Spinal cord (tissue), 10 donors: ENCODE results near the gene PRSS56. TPM values are rescaled to one million over a fixed set of nuclear protein-coding genes. Genes with fewer than 3 reads are reported as not detected.

ENCODE experiments used
- DNase-seq, 6 donors: peaks; one replicate each; pipeline versions ENCODE4 v3.0.0 to v3.0.0-alpha.2; 2013 to 2015; ENCODE audit warnings: low spot score in 6 of 6, low read depth in 4 of 6
- H3K27ac ChIP-seq: one replicate; pipeline ENCODE4 v1.5.1; 2013; ENCODE audit warnings: low read depth, low read length, control low read depth
- H3K27me3 ChIP-seq: one replicate; pipeline ENCODE4 v1.6.1; 2013; ENCODE audit warnings: low read length; ENCODE audit not compliant: control insufficient read depth, insufficient read depth
- H3K36me3 ChIP-seq: one replicate; pipeline ENCODE4 v1.6.1; 2013; ENCODE audit warnings: low read length; ENCODE audit not compliant: control insufficient read depth, insufficient read depth
- H3K4me1 ChIP-seq: one replicate; pipeline ENCODE4 v1.6.1; 2013; ENCODE audit warnings: low read length; ENCODE audit not compliant: control insufficient read depth, insufficient read depth
- H3K4me3 ChIP-seq: one replicate; pipeline ENCODE4 v1.5.1; 2013; ENCODE audit warnings: low read depth, low read length, control low read depth
- H3K9me3 ChIP-seq: one replicate; pipeline ENCODE4 v1.6.1; 2013; ENCODE audit warnings: low read length; ENCODE audit not compliant: control insufficient read depth, insufficient read depth
- WGBS: methylation state at CpG from one replicate; pipeline ENCODE4 v1.1.5; 2013; ENCODE audit warnings: missing lambda C conversion rate; ENCODE audit not compliant: insufficient coverage; 5-methylcytosine and 5-hydroxymethylcytosine counted together
- polyA plus RNA-seq, 2 donors: library from polyadenylated mRNA; unstranded; fragments of 120-200 nt; gene quantifications; one replicate each; pipeline ENCODE4 v1.2.1, GENCODE V29; 2013; ENCODE audit not compliant: insufficient read length in 2 of 2
- total RNA-seq, 2 donors: library from RNA; depleted of rRNA in 1 of 2; stranded (reverse); fragments of 120-200 nt in 1 of 2; fragments of >200 nt in 1 of 2; gene quantifications; one replicate each; pipeline versions ENCODE4 v1.2.3 to v1.2.4, GENCODE V29; 2013 to 2014
- donor health status: healthy.

PRSS56 gene
- total and polyA plus RNA-seq, 4 donors = 0.89 to 5.8 (median 3.1) TPM

DNA sequence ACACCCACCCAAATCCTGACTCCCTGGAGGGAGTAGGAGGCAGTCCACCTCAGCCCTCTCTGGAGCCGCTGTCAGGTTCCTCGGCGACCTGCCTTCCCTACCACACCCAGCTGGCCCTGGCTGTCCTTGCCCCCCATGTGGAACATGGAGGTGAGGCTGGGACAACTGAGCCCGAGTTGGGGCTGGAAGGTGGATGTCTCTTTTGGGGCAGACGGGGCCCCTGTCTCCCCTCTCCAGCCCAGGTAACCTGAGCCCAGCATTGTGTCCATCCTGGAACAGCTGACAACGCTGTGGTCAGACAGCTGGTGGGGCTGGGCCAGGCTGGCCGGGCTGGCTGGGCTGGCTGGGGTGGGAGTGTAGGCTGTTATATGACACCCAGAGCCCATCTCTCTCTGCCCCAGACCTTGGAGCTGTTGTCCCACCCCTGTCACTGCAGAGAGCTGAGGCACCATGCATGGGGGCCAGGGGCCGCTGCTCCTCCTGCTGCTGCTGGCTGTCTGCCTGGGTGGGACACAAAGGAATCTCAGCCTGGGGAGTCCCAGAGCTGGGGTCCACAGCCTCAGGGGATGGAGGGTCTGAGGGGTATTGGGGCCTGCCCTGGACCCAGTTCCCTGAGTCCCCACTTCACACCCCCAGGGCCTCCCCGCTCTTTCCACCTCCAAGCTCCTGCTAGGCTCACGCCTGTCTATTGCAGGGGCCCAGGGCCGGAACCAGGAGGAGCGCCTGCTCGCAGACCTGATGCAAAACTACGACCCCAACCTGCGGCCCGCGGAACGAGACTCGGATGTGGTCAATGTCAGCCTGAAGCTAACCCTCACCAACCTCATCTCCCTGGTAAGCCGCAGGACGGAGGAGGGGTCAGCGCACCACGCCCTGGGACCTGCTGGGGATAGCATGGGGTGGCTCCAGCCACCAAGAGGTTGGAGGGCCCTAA, 19.4 kb downstream of the PRSS56 start, which contains the start of gene CHRNG:
Gene CHRNG (plus strand): TSS at position 395 of the 934 bp plus-strand sequence. CDS start 56 bp downstream, at position 451.
- H3K4me3 ChIP-seq = no peak within 1 kb of the TSS
- no peak within 1 kb of the TSS for H3K27ac ChIP-seq
- peaks cover 10% of the 10 kb centered on the region for H3K4me1 ChIP-seq
- H3K9me3 ChIP-seq = peaks cover 3% of the 10 kb centered on the region
- H3K27me3 ChIP-seq = no peaks in the 10 kb centered on the region
- 61% methylated on average over 10 of the region's 23 CpGs for WGBS
- DNase-seq = no peak
- H3K36me3 ChIP-seq = peaks cover 12% of the 10 kb centered on the region

DNA sequence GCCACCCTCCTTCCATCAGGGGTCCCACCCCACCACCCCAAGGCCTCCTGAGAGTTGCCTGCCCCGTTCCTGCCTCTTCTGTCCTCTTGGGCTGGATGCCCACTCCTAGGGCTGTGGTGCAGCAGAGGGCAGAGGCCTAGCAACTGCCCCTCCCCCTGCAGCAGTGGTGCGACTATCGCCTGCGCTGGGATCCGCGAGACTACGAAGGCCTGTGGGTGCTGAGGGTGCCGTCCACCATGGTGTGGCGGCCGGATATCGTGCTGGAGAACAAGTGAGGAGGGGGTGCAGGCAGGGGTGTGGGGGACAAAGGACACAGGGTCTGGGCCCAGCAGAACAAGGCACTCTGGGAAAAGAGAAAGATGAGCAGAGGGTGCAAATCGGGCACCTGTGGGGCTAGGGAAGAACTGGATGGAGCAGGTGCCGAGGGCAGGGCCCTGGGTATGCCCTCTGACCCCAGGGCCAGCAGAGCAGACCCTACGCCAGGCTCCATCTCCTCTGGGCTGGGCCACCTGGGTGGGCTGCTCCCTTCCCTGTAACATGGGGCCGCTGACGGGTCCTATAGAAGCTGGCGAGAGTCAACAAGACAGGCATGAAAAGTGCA, 20.4 kb downstream of the PRSS56 start:
- H3K27me3 ChIP-seq = no peaks in the 10 kb centered on the region
- no peak overlapping the region for H3K27ac ChIP-seq
- no peak for DNase-seq
- peaks cover 3% of the 10 kb centered on the region for H3K9me3 ChIP-seq
- H3K4me3 ChIP-seq = no peak overlapping the region
- WGBS = 89% methylated on average over 14 of the region's 17 CpGs
- peaks cover 17% of the 10 kb centered on the region for H3K36me3 ChIP-seq
- H3K4me1 ChIP-seq = peaks cover 10% of the 10 kb centered on the region

DNA sequence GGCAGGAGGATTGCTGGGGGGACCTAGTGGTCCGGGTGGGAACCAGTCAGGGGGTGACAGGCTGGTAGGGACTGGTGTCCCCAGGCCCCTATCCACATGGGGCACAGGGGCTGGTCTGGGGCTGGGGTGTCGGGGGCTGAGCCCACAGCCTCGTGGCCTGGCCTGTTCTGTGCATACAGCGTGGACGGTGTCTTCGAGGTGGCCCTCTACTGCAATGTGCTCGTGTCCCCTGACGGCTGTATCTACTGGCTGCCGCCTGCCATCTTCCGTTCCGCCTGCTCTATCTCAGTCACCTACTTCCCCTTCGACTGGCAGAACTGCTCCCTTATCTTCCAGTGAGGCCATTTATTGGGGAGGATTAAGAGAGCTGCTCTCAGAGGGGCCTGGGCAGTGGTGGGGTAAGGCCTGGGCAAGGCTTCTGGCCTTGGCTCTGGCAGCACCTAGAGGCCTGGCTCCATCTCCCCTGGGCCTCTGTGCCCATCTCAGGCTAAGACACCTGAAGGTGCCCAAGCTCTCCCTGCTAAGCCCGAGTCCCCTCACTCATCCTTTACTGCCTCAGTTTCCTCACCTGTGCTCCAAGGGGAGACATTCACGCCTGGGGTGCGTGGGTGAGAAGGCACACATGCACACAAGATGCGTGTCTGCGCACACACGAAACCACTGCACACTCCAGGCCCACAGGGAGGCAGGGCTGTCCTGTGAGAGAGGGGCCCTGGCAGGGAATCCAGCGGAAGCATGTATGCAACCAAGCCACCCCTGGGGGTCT, 21.2 kb downstream of the PRSS56 start:
- Histone ChIP-seq H3K27ac (no peak overlapping the region), H3K36me3 (peaks cover 23% of the 10 kb centered on the region), H3K27me3 (no peaks in the 10 kb centered on the region), H3K4me1 (peaks cover 10% of the 10 kb centered on the region), H3K4me3 (no peak overlapping the region), H3K9me3 (peaks cover under 1% of the 10 kb centered on the region)
- DNase-seq = no peak
- 86% methylated on average over 16 of the region's 19 CpGs for WGBS

DNA sequence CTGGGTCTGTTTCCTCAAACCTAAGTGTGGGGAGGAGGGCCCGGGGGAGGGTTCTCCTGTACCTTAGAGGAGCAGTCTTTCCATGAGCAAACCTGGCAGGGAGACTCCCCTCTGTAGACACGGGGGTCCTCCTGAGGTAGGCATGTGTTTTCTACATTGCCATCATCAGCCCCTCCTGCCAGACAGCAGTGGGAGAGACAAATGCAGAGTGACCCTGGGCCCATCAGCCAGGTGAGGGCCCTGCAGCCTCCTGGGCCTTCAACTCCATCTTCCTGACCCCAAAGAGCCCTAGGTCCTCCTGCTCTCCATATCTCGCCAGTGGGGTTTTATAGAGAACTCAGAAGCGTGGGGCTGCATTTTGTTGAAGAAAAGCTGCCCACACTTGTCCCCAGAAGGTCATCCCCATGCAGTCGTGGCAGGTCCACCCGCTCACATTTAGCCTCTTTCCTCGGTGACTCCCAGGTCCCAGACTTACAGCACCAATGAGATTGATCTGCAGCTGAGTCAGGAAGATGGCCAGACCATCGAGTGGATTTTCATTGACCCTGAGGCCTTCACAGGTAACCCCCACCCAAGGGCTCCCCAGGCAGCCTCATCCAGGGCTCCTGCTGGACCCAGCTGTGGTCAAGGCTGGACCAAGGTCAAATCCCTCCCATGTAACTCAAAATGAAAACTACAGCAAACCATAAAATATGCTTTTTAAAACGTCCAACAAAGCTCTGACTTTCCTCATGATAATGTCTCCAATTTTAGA, 21.9 kb downstream of the PRSS56 start:
- H3K36me3 ChIP-seq = peaks cover 28% of the 10 kb centered on the region
- no peaks in the 10 kb centered on the region for H3K27me3 ChIP-seq

DNA sequence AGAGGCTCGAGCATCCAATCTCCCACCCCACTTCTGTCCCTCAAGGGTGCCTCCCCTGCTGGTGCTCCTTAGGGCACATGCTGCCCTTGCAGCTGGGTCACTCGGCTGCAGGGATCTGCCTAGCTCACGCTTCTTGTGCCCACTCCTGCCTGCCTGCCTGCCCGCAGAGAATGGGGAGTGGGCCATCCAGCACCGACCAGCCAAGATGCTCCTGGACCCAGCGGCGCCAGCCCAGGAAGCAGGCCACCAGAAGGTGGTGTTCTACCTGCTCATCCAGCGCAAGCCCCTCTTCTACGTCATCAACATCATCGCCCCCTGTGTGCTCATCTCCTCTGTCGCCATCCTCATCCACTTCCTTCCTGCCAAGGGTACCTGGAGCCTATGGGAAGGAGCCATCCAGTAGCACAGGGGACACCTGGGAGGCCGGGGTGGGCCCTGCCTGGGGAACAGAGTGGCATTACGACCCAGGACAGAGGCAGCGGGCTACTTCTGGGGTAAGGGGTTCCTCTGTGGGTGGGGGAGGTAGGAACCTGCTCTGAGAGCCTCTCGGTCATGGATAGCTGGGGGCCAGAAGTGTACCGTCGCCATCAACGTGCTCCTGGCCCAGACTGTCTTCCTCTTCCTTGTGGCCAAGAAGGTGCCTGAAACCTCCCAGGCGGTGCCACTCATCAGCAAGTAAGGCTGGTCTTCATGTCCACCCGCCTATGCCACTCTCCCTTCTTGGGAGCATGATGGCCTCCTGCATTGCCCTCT, 22.7 kb downstream of the PRSS56 start:
- Histone ChIP-seq H3K4me1 (peaks cover 10% of the 10 kb centered on the region), H3K4me3 (no peak overlapping the region), H3K27me3 (no peaks in the 10 kb centered on the region), H3K9me3 (no peaks in the 10 kb centered on the region), H3K27ac (no peak overlapping the region), H3K36me3 (peaks cover 32% of the 10 kb centered on the region)
- 93% methylated on average over 19 of the region's 20 CpGs for WGBS
- DNase-seq = no peak

More for the DNA sequence above, 21.9 kb downstream of the PRSS56 start:
- 72% methylated on average over 8 of the region's 9 CpGs for WGBS
- Histone ChIP-seq H3K4me1 (peaks cover 10% of the 10 kb centered on the region), H3K27ac (no peak overlapping the region), H3K4me3 (no peak overlapping the region), H3K9me3 (no peaks in the 10 kb centered on the region)
- DNase-seq = no peak

DNA sequence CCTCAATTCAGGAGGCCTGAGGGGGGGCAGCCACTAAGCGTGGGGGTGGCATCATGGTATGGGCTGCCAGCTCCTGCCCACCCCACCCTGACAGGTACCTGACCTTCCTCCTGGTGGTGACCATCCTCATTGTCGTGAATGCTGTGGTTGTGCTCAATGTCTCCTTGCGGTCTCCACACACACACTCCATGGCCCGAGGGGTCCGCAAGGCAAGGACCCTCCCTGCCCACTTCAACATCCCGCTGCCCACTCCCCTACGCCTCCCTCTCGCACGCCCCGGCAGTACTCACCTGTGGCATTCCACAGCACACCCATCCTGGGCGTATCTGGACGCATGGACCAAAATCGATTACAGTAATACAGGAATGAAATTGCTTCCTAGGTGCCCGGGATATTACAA, 23.3 kb downstream of the PRSS56 start:
- Histone ChIP-seq H3K4me3 (no peak overlapping the region), H3K27me3 (no peaks in the 10 kb centered on the region), H3K9me3 (no peaks in the 10 kb centered on the region), H3K36me3 (peaks cover 32% of the 10 kb centered on the region), H3K27ac (no peak overlapping the region), H3K4me1 (peaks cover 10% of the 10 kb centered on the region)
- WGBS = 94% methylated on average over 10 of the region's 14 CpGs
- no peak for DNase-seq

DNA sequence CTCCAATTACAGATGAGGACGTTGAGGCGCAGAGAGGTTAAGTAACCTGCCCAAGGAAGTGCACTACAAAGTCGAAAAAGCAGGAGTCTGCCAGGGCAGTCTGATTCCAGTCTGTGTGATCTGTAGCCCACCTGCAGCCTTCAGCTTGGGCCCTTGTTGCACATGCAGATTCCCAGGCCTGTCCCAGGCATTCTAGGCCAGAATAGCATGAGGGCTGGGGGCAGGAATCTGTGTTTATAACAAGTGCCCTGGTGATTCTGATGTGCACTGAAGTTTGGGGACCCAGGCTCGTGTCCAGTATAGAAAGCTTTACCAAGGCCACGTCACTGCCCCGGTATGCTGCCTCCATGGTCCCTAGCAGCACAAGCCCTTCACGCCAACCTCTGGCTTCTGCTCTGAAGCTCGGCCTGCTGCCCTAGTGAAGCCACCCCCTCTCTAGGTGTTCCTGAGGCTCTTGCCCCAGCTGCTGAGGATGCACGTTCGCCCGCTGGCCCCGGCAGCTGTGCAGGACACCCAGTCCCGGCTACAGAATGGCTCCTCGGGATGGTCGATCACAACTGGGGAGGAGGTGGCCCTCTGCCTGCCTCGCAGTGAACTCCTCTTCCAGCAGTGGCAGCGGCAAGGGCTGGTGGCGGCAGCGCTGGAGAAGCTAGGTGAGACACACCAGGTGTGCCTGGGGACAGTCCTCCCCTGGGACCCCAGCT, 23.9 kb downstream of the PRSS56 start:
- no peaks in the 10 kb centered on the region for H3K27me3 ChIP-seq
- no peak for DNase-seq
- peaks cover under 1% of the 10 kb centered on the region for H3K9me3 ChIP-seq
- WGBS = 92% methylated on average over 18 of the region's 19 CpGs
- peaks cover 32% of the 10 kb centered on the region for H3K36me3 ChIP-seq
- peaks cover 10% of the 10 kb centered on the region for H3K4me1 ChIP-seq
- H3K27ac ChIP-seq = no peak overlapping the region
- H3K4me3 ChIP-seq = no peak overlapping the region

DNA sequence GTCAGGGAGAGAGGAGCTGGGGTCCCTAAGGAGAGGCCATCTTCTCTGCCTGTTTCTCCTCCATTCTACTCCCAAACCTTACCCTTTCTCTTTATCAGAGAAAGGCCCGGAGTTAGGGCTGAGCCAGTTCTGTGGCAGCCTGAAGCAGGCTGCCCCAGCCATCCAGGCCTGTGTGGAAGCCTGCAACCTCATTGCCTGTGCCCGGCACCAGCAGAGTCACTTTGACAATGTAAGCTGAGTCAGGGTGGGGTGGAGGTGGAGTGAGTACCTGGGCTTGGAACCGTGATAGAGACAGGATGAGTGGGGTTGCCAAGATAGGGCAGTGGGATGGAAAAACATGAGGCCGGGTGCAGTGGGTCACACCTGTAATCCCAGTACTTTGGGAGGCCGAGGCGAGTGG, 24.5 kb downstream of the PRSS56 start:
- Histone ChIP-seq H3K27ac (no peak overlapping the region), H3K4me3 (no peak overlapping the region), H3K36me3 (peaks cover 32% of the 10 kb centered on the region), H3K27me3 (no peaks in the 10 kb centered on the region), H3K9me3 (peaks cover 2% of the 10 kb centered on the region), H3K4me1 (peaks cover 8% of the 10 kb centered on the region)
- 91% methylated on average over 4 of the region's 6 CpGs for WGBS
- no peak for DNase-seq
